Measurements from ENCODE around the gene XKR7.

The XKR7 gene

GRCh38 chr20:31981784-31982183 lies 13.8 kb downstream of the XKR7 start:
- TF ChIP-seq CTCF (IDR thresholded peaks at IDR 0.05) = no peak
- intact Hi-C loops (cut with DNase I; ENCODE audit: low total_unique reads) = no loop called here
- Histone ChIP-seq H3K4me1 (no peaks in the 10 kb centered on the region), H3K36me3 (no peaks in the 10 kb centered on the region), H3K27me3 (peaks cover 0 to 31% of the 10 kb centered on the region in 2 donors), H3K27ac (no peak overlapping the region), H3K4me3 (no peak overlapping the region), H3K9me3 (no peaks in the 10 kb centered on the region)
- DNase-seq = no peak

GRCh38 chr20:31984981-31985471 lies 17.1 kb downstream of the XKR7 start:
- no peaks in the 10 kb centered on the region for H3K9me3 ChIP-seq
- peaks cover 0 to 16% of the 10 kb centered on the region in 2 donors for H3K27me3 ChIP-seq
- TF ChIP-seq CTCF (IDR thresholded peaks at IDR 0.05) = no peak
- no peak overlapping the region for H3K27ac ChIP-seq
- H3K36me3 ChIP-seq = no peaks in the 10 kb centered on the region
- intact Hi-C loops (cut with DNase I; ENCODE audit: low total_unique reads) = no loop called here
- H3K4me3 ChIP-seq = no peak overlapping the region
- H3K4me1 ChIP-seq = no peaks in the 10 kb centered on the region
- DNase-seq = no peak

- peaks cover 0 to 3% of the 10 kb centered on the region in 2 donors for H3K27me3 ChIP-seq
- H3K27ac ChIP-seq = no peak overlapping the region
- intact Hi-C loops (cut with DNase I; ENCODE audit: low total_unique reads) = no loop called here
- no peaks in the 10 kb centered on the region for H3K36me3 ChIP-seq
- no peaks in the 10 kb centered on the region for H3K4me1 ChIP-seq
- DNase-seq = no peak
- no peak for TF ChIP-seq CTCF (IDR thresholded peaks at IDR 0.05)
- H3K9me3 ChIP-seq = no peaks in the 10 kb centered on the region
- H3K4me3 ChIP-seq = no peak overlapping the region
Measured at GRCh38 chr20:31987744-31988143, 19.8 kb downstream of the XKR7 start.

GRCh38 chr20:31988430-31989015 lies 20.6 kb downstream of the XKR7 start:
- TF ChIP-seq CTCF (IDR thresholded peaks at IDR 0.05) = no peak
- H3K27ac ChIP-seq = no peak overlapping the region
- intact Hi-C loops (cut with DNase I; ENCODE audit: low total_unique reads) = no loop called here
- H3K4me3 ChIP-seq = no peak overlapping the region
- no peaks in the 10 kb centered on the region for H3K36me3 ChIP-seq
- peaks cover 0 to 9% of the 10 kb centered on the region in 2 donors for H3K27me3 ChIP-seq
- DNase-seq = no peak
- no peaks in the 10 kb centered on the region for H3K4me1 ChIP-seq
- H3K9me3 ChIP-seq = no peaks in the 10 kb centered on the region

- no peak for DNase-seq
- H3K4me3 ChIP-seq = no peak overlapping the region
- no peak for TF ChIP-seq CTCF (IDR thresholded peaks at IDR 0.05)
- peaks cover 0 to 15% of the 10 kb centered on the region in 2 donors for H3K27me3 ChIP-seq
- H3K27ac ChIP-seq = no peak overlapping the region
- H3K4me1 ChIP-seq = no peaks in the 10 kb centered on the region
- no peaks in the 10 kb centered on the region for H3K36me3 ChIP-seq
- no peaks in the 10 kb centered on the region for H3K9me3 ChIP-seq
- intact Hi-C loops (cut with DNase I; ENCODE audit: low total_unique reads) = no loop called here
Measured at GRCh38 chr20:31989030-31989645, 21.2 kb downstream of the XKR7 start.

Measured in tibial artery (tissue), 4 donors.